Adipocyte (in vitro differentiated cells): ENCODE measurements around the gene ACSM2A.
"Not testable (repeated sequence)": the region's sequence is repeated elsewhere in the genome, so short reads cannot be mapped to it uniquely, and the experiment has no call there.

Experiments used
- DNase-seq: peaks from one replicate; pipeline ENCODE4 v3.0.0-alpha.2; 2015; ENCODE audit warnings: low read depth
- H3K27me3 ChIP-seq: replicated peaks from 2 replicates; pipeline ENCODE4 v1.7.0; 2013; ENCODE audit warnings: mild to moderate bottlenecking, low read length, moderate library complexity; ENCODE audit not compliant: control insufficient read depth, insufficient read depth
- H3K36me3 ChIP-seq: 2 replicates; pipeline ENCODE4 v1.7.0; 2013; ENCODE audit warnings: low read length, mild to moderate bottlenecking, moderate library complexity; ENCODE audit not compliant: control insufficient read depth, insufficient read depth, severe bottlenecking
- H3K4me1 ChIP-seq: 2 replicates; pipeline ENCODE4 v1.7.0; 2013; ENCODE audit warnings: mild to moderate bottlenecking, low read length, moderate library complexity; ENCODE audit not compliant: control insufficient read depth, insufficient read depth
- H3K4me3 ChIP-seq: 2 replicates; pipeline ENCODE4 v1.7.0; 2013; ENCODE audit warnings: mild to moderate bottlenecking, low read length, moderate library complexity
- H3K9ac ChIP-seq: 2 replicates; pipeline ENCODE4 v1.7.0; 2013; ENCODE audit warnings: mild to moderate bottlenecking, low read length, moderate library complexity
- H3K9me3 ChIP-seq: 2 replicates; pipeline ENCODE4 v1.7.0; 2013; ENCODE audit warnings: mild to moderate bottlenecking, low read length, moderate library complexity; ENCODE audit not compliant: control insufficient read depth

Gene ACSM2A

DNA sequence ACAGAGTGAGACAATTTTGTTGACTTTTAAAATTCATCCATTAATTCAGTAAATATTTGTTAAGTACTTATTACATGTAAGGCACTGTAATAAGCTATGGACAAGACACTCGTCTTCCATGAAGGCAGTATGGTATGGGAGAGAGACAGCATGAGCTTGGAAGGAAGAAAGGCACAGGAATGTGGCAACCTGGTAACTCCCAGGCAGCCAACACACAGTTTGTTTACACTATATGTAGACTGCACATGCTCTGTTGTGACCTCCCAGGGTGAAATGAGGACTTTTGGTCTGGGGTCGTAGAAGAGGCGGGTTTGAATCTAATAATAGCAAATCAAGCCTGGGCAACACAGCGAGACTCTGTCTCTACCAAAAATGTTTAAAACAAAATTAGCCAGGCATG, 9.0 kb downstream of the ACSM2A start:
- not testable (repeated sequence) for H3K4me1 ChIP-seq, H3K36me3 ChIP-seq, H3K9ac ChIP-seq, H3K9me3 ChIP-seq, H3K27me3 ChIP-seq, DNase-seq, H3K4me3 ChIP-seq

DNA sequence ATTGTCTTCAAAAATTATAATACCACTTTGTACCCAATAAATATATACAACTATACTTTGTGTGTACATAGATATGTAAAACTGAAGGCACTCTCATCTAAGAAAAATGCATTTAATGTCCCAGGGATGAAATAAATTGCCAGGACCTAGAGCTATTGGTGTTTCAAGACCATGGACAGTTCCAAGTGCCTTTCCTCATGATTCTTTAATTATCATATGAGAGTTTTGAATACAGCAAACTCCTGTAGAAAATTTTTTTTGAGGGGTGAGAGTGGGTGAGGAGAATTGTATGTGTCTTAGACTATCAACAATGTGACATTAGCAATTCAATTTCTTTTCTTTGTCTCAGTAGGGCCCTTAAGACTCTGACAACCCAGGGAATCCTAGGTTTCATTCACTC, 17.6 kb downstream of the ACSM2A start:
- not testable (repeated sequence) for H3K4me3 ChIP-seq, H3K9ac ChIP-seq, H3K9me3 ChIP-seq, DNase-seq, H3K36me3 ChIP-seq, H3K27me3 ChIP-seq, H3K4me1 ChIP-seq

DNA sequence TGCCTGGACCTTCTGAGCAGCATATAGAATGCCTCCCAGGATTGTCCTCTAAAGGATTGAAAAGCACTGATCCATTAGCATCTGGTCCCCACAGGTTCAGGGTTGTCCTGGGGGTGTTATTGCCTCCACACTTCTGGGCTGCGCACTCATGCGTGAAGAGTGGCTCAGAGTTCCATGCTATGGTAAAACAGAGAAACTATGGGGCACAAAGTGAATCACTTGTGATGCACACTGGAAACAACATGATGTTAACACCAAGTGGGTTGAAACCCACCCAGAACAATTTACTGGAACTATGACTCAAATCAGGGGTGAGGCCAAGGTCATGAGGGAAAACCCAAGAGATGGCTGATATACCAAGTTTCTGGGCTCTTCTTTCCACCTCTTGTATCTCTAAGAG, 18.6 kb downstream of the ACSM2A start:
- H3K9me3 ChIP-seq, H3K36me3 ChIP-seq, H3K27me3 ChIP-seq, H3K4me3 ChIP-seq, DNase-seq, H3K9ac ChIP-seq, H3K4me1 ChIP-seq: not testable (repeated sequence)

DNA sequence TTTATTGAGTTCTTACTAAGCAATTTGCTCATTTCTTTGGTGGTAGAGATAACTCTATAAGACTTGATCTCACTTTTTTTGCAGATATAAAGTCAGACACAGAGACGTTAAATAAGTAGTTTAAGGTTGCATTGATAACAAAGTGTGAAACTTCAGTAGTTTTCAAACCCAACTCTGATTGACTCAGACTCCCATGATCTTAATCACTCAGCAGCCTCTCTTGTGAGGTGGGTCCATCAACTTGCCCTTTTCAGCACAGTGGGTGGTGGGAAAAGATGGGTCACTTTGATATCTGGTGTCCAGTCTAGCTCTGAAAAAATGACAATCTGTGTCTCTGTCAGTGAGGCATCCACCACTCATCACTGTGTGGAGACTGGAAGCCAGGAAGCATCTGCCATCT, 19.4 kb downstream of the ACSM2A start:
- not testable (repeated sequence) for H3K4me3 ChIP-seq, H3K9ac ChIP-seq, H3K36me3 ChIP-seq, H3K4me1 ChIP-seq, H3K9me3 ChIP-seq, DNase-seq, H3K27me3 ChIP-seq

DNA sequence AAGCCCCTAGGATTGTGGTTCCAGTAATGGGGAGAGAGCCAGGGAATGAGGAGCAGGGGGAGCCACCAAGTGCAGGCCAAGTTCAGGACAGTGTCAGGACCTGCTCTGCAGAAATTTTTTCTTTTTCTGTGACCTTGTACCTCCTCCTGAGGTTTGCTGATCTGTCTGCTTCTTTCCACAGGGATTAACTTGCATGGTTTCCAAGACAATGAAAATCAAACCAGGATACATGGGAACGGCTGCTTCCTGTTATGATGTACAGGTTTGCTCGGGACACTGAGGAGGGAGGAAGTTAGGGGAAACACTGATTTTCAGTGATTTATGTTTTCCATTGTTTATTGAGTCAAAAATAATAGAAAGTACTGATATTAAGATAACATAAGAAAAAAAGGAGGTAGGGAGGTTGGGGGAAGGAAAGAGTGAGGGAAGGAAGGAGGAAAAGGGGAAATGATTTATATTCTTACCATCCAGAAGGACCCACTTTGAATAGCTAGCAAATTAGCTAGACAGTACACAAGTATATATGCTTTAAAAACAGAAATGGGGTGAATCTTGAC, 25.9 kb downstream of the ACSM2A start:
- not testable (repeated sequence) for H3K9me3 ChIP-seq, H3K9ac ChIP-seq, H3K4me3 ChIP-seq, DNase-seq, H3K27me3 ChIP-seq, H3K4me1 ChIP-seq, H3K36me3 ChIP-seq

DNA sequence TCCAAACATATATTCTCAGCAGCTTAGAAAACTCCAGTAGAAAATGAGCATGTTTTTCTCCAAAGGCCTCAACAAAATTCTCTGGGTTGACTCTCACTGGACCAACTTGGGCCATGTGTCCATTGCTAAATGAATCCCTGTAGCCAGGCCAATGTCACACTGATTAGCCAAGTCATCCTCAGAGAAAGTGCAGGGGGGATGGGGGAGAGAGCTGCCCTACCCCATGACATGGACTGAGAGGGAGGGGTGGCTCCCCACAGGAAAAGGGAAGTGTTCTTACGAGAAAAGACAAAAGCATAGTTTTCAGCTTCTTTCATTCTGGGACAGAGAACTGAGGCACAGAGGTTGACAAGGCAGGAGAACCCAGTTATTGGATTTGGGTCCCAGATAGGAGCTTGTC, 32.7 kb downstream of the ACSM2A start:
- H3K4me1 ChIP-seq, DNase-seq, H3K27me3 ChIP-seq, H3K9me3 ChIP-seq, H3K36me3 ChIP-seq, H3K4me3 ChIP-seq, H3K9ac ChIP-seq: not testable (repeated sequence)

DNA sequence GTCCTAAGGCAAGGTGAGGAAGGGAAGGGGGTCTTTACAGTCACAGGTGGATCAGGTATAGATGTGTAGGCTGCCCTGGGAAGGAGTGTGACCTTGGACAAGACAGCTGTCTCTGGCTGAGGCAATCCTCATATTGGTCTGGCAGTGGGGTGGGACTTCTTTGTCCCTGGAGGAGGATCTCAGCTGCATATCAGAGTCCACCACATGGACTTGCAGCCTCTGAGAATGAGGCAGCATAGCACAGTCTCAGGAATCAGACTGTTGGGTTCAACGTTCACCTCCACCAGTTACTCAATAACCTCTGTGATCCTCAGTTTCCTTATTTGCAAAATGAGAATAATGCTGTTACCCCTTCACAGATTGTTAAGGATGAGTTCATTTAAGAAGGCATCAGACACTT, 33.4 kb downstream of the ACSM2A start:
- no peaks in the 10 kb centered on the region for H3K4me1 ChIP-seq
- no peak overlapping the region for H3K9ac ChIP-seq
- no peak overlapping the region for H3K4me3 ChIP-seq
- H3K36me3 ChIP-seq: no peaks in the 10 kb centered on the region
- DNase-seq: no peak
- no peaks in the 10 kb centered on the region for H3K9me3 ChIP-seq
- no peaks in the 10 kb centered on the region for H3K27me3 ChIP-seq

DNA sequence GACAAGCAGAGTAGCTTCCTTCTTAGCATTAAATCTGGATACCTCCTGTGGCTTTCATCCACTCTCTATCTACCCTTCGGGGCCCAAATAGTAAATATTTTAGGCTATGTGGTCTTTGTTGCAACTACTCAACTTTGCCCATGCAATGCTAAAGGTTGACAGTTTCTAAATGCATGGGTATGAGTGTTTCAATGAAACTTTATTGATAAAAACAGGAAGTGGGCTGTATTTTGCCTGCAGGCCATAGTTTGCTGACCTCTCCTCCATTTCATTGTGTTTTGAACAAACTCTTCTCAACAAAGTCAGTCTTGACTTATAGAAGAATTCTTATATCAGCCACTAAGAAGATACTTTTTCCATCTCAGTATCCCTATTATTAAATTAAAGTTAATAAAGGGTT, 34.1 kb downstream of the ACSM2A start:
- H3K36me3 ChIP-seq: no peaks in the 10 kb centered on the region
- no peak overlapping the region for H3K4me3 ChIP-seq
- H3K9ac ChIP-seq: no peak overlapping the region
- H3K4me1 ChIP-seq: no peaks in the 10 kb centered on the region
- DNase-seq: no peak
- H3K27me3 ChIP-seq: no peaks in the 10 kb centered on the region
- no peaks in the 10 kb centered on the region for H3K9me3 ChIP-seq

DNA sequence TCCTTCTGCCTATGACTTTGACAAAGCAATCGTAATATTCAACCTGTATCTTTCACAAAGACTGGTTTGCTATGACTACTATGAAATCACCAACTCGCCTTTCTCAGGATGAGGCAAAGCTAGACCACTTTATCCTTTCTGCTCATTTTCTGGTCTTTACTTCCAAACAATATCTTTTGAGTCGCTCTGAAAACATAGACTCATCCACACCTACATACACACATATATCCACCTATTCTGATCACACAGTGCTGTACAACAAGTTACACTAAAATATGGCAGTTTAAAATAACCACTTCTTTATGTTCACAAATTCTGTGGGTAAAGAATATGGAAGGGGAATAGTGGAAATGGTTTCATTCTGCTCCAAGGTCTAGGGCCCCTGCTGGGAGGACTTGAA, 39.7 kb downstream of the ACSM2A start:
- not testable (repeated sequence) for DNase-seq, H3K27me3 ChIP-seq, H3K4me1 ChIP-seq, H3K36me3 ChIP-seq, H3K9ac ChIP-seq, H3K9me3 ChIP-seq, H3K4me3 ChIP-seq

DNA sequence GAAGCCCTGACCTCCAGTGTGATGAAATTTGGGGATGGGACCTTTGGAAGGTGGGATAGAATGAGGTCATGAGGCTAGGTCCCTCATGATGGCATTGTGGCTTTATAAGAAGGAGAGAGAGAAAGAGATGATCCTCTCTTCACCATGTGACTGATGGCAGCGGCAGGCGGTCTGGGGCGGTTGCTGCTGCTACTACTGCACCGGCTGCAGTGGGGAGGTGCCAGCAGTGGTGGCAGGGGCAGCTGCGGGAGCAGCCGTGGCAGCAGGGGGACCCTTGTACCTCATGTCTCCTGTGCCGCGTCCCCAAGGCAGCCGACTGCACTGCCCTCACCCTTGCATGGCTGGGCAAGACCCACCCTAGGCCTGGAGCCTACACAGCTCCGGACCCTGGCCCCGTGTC, 40.1 kb downstream of the ACSM2A start:
- H3K9ac ChIP-seq, H3K4me3 ChIP-seq, H3K9me3 ChIP-seq, H3K27me3 ChIP-seq, H3K4me1 ChIP-seq, H3K36me3 ChIP-seq, DNase-seq: not testable (repeated sequence)

DNA sequence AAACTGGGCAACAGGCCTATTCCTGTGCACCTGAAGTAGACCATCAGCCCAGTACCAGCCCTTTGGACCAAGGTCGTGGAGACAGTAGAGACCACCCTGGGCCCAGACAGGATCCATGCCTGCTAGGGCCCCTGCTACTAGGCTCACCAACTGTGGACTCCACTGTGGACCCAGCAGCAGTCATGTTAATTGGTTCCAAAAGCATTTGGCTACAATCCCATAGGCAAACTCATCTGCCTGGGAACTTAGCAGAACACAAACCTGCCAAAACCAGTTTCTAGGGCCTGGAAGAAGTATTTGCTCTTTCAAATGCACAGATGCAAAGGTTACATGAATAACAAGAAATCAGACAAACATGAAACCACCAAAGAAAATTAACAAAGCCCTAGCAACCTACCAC, 53.1 kb downstream of the ACSM2A start:
- no peaks in the 10 kb centered on the region for H3K27me3 ChIP-seq
- no peaks in the 10 kb centered on the region for H3K36me3 ChIP-seq
- H3K4me1 ChIP-seq: no peaks in the 10 kb centered on the region
- no peak overlapping the region for H3K4me3 ChIP-seq
- no peak for DNase-seq
- H3K9ac ChIP-seq: no peak overlapping the region
- peaks cover 22% of the 10 kb centered on the region for H3K9me3 ChIP-seq

DNA sequence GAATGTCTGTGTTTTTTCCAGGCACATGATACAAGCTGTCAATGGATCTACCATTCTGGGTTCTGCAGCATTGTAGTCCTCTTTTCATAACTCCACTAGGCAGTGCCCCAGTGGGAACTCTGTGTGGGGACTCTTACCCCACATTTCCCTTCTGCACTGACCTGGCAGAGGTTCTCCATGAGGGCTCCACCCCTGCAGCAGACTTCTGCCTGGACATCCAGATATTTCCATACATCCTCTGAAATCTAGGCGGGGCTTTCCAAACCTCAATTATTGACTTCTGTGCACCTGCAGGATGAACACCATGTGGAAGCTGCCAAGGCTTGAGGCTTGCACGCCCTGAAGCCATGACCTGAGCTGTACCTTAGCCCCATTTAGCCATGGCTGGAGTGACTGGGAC, 56.0 kb downstream of the ACSM2A start:
- H3K4me1 ChIP-seq: no peaks in the 10 kb centered on the region
- no peaks in the 10 kb centered on the region for H3K36me3 ChIP-seq
- no peaks in the 10 kb centered on the region for H3K27me3 ChIP-seq
- H3K9me3 ChIP-seq: peaks cover 22% of the 10 kb centered on the region
- no peak overlapping the region for H3K4me3 ChIP-seq
- no peak overlapping the region for H3K9ac ChIP-seq
- DNase-seq: no peak
